GM19035 (cell line): Measurements from ENCODE around the gene ZCWPW2.

Experiments
- ATAC-seq: cut with Tn5 transposase; IDR thresholded peaks from one replicate; pipeline ENCODE4 v1.9.1; 2021; ENCODE audit not compliant: unreplicated experiment

The ZCWPW2 gene, protein sequence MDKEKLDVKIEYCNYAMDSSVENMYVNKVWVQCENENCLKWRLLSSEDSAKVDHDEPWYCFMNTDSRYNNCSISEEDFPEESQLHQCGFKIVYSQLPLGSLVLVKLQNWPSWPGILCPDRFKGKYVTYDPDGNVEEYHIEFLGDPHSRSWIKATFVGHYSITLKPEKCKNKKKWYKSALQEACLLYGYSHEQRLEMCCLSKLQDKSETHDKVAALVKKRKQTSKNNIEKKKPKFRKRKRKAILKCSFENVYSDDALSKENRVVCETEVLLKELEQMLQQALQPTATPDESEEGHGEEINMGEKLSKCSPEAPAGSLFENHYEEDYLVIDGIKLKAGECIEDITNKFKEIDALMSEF

DNA sequence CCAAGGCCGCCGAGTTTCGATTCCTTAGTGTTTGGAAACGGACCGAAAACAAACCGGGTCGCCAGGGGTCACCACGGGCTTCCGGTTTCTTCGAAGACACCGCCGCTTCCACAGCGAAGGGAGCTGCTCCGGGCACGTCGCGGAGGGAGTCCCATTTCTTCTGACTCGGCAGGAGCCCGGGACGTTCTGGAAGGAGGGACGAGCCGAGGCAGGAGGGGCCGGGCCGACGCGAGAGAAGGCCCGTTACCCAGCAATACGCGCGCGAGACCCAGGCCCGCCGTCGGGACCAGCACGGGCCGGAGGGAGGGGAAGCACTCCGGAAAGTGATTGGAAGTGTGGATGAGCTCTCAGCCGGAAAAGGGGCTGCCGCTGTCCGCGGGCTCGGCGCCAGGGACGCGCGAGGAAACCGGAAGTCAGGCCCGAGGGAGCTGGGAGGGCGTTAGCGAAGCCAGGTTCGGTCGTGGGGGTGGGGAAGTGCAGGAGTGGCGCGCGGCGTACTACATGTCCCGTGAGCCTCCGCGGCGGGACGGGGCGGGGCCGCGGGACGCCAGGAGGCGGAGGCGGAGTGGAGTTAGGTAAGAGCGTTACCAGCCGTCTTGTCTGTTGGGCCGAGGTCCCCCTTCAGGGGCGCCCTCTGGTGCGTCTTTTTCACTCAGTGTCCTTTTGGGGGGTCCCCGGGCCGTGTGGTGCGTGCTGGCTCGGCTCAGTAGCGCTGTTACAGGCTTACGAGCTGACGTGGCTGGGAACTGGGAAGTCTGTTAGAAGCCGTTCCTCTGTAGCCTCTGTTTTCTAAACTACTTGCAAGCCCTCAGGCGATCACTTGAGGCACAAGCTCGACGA, at the start of gene ZCWPW2, which contains the start of gene AZI2:
ZCWPW2 (plus strand) TSS at position 93 of the 840 bp plus-strand sequence. CDS start 64,348 bp downstream, outside the sequence.
AZI2 (minus strand) TSS at position 196 of the 840 bp plus-strand sequence. CDS start 8,207 bp downstream, outside the sequence.
- ATAC-seq = peak; percentile 88

DNA sequence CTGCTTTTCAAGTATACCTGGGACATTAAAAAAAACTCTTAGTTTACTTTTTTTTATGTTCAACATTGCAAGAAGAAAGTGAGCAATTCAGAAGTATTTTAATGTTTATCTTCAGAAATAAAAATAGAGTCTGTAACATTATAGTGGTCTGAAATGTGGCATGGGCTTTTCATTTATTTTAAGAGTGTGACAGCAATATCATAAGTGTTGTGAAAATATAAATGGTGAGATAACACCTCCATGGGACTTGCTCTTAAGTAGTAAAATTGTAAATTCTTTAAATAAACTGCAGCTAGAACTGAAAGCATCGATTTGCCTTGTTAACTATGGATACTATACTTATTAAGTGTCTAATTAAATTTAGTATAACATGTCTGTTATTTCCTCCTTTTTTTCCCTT, 48.8 kb upstream of the ZCWPW2 start:
- ATAC-seq = no peak

DNA sequence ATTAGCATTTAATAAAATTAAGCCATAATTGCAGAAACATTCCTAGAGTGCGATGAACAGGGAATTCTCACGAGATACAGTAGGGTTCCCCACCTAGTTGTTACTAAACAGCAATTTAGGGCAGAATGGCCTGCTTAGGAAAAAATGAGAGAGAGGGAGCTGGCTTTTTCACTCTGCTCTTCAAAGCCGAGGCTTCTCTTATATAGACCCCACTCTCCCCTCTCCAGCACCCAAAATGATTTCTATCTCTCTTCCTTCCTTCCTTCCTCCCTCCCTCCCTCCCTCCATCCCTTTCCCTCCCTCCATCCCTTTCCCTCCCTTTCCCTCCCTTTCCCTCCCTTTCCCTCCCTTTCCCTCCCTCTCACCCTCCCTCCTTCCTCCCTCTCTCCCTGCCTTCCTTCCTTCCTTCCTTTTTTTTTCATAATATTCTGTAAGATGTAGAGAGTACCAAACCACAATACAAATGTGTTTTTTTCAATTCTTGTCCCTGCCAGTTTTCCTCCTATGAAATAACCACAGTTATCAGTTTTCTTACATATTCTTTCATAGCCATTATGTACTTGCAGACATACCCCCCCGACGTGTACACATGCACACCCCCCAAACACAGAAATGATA, 48.1 kb upstream of the ZCWPW2 start:
- ATAC-seq = no peak

DNA sequence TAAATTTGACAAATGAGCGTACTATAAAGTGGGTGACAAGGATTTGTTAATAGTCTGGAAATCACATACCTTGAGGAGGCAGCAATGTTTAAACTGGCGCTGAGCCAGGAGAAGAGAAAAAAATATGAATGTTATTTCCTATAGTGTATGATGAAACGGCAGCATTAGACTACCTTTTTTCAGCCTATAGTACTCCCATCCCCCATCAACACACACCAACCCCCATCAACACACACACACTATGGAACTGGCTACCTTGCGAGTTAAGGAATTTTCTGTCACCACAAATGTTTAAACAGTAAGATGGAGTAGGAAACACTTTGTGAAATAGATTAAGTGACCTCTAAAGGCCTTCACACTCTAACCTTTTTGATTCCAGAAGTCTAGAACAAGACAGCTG, 46.8 kb upstream of the ZCWPW2 start:
- no peak for ATAC-seq

DNA sequence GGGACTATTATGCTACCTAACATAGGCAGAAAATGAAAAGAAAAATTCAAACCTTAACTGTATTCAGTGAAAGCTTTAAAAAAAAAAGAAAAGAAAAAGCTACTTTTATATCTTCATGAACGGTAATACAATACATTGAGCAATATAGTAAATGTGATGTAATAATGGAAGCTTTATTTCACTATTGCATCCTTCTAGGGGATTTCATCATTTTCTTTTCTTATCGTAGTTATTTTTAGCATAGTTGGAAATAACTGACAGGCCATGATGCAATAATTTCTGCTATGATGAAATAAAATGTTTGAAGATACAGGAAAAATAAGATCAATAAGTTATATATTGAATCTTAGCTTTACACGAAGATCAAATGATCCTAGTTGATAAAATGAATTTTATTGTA, 40.3 kb upstream of the ZCWPW2 start:
- no peak for ATAC-seq

DNA sequence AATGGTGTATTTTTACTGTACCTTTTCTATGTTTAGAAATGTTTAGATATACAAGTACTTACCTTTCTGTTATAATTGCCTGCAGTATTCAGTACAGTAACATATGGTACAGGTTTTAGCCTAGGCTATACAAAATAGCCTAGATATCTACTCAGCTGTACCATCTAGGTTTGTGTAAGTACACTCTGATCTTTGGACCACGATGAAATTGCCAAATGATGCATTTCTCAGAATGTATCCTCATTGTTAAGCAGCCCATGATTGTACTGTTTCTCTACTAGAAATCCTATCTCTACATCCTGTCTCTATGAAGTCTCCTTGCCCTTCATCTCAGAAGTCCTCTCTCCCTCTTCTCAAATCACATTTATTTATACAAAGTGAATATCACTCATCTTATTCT, 32.8 kb upstream of the ZCWPW2 start:
- ATAC-seq = no peak

DNA sequence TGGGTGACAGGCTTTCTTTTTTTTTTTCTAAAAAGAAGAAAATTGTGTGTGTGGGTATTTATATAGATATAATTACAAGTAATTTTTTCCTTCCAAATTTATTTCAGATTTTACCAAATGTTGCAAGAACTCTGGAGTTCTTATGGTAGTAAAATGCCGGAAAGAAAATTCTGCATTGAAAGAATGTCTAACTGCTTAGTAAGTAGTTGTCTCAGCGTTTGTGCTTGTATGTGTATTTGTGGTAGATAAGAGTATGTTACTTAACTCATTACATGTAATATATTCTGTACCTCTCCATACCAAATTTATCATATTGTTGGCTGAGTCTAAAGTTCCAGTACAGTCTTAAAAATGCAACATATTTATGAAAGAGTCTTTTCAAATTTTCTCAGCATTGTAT, 32.3 kb upstream of the ZCWPW2 start:
- no peak for ATAC-seq

DNA sequence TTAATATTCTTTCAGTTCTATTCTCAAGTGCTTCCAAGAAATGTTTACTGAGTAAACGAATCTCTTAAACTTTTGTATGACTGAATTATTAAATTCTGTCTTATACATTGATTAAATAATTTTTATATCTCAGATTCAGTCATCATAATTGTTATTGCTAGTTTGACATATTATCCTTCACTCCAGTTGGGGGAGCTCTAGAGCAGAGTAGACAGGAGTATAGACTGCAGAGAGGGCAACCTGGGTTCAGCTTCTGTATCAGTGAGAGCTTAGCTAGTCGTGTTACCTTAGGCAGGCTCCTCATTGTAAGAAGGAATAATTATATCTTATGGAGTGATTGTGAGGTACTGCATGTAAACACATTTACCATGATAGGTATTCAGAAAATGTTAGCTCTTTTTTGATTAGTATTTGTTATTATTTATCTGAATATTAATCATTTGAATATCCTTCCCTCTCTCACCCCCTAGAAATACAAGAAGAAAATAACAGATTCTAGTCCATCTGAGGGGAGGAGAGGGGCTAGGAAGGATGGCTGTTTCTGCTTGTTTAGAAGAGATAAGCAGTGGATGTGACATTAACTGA, 31.0 kb upstream of the ZCWPW2 start:
- peak; percentile 88 for ATAC-seq

DNA sequence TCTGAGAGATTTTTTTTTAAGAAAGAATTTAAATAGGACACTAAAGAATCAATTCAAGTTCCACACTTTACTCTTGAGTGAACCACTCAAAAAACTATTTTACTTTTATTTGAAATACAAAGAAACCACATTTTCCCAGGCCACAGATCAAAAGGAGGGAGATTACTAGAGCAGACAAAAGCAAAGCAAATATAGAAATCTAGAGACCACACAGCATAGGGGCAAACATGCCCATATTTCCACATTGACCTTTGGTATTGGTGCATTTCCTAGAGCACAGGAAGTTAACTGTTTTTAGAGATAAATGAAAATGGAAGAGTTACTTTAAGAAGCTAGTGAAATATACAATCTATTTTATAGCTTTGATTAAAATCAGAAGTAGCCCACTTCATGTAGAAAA, 27.5 kb upstream of the ZCWPW2 start:
- no peak for ATAC-seq

DNA sequence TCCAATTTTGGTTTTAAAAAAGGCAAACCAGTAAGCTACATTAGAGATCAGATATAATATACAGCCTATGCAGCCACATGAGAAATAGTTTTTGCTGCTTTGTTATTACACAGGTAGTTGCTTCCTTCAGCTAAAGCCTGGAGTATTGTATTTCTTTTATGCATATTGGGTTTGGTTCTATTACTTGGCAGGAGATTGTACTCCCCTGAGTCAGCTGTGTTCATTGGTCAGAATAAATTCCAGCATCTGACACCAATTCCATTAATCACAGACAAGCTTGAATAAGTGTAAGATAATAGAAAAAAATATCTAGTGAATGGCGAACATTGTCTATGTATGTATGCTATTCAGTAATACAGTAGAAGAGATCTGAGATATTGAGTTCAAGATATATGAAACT, 26.1 kb upstream of the ZCWPW2 start:
- ATAC-seq = no peak

DNA sequence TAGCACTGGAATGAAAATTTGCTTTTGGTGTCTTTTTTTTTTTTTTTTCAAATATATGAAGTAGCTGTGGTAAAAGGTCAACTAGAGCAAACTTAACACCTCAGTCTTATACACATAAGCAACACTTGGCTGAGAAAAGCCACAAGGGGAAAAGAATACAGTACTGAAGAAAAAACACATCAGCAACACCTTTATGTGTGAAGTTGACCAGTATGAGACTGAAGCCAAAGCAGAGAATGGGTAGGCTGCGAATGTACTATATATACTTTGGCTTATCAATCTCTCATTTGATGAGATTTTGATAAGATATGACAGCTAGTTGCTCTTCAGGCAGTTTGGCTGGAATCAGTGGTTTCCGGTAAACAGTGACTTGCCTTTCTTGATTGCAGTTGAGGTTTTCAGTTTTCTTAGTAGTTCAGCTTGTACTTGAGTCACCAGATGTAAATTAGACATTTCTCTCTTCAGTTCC, 22.0 kb upstream of the ZCWPW2 start:
- ATAC-seq = peak; percentile 84

DNA sequence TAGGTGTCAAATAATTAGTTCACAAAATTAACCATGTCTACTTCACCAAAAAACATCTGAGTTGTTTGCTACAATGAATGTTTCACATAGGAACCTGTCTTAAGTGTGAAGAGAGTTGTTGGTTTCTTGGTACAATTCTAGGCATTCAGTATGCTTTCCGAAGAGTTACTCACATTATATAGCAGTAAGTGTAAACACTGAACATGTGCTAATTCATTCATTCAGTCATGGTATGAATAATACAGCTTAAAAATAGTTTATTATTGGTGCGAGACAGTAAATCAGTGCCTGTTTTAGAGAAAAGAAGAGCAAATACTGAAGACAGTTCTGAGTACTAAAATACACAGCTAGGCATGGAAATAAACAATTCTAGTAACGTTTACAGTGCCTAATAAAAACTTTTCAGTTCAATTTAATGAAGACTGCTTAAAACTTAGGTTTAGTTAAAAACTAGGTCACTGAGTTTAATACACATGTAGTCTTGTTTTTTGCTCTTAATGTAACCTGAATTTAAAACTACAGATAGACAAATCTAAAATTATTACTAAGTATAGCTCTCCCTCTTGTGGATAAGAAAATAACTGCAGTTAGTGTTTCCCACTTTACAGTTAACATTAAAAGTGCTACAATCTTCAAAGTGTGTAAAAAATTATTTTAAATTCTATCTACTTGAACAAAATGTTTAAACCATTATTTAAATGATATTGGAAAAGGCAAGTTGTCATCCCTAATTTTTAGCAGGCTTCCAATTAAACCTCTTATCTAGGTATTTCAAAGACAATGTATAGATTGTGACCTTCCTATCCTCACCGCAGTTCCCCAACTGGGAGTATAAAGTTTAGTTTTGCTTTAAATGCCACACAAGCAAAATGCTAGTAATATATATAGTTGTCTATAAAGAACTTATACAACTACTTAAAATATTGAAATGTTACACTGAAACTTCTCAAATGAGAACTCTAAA, 20.1 kb upstream of the ZCWPW2 start:
- ATAC-seq = no peak

DNA sequence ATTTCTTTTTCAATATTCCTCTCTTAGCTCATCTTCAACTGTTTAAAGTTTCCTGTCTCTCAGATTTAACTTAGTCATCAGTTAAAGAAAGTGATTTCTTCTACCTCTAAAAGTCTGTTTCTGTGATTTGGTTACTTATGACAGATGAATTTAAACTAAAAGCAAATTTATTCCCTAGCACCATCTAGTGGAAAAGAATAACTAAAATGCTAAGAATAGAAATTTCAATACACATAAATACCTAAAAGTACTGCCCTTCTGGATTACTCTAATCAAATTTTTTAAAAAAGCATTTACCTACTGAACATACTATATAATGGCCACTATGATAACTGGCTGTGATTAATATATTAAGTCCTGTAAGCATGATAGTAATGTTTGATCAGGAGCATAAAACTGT, 14.0 kb upstream of the ZCWPW2 start:
- no peak for ATAC-seq

DNA sequence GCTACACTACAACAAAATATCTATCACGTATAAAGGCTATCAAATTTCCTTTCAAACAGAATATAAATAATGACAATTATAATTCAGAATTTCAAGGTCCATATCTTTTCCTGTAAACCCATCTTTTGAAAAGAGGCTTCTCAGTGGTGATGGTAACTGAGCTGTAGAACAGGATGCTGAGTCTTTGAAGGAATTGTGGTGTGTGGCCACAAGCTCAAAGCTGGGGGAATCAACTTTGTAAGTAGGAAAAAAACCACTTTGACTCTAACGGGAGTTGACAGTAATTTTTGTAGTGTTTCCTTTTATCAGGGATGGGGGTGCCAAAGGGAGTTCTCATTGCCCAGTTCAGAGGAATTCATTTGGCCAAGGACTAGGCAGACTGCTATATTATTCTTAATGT, 13.3 kb upstream of the ZCWPW2 start:
- ATAC-seq = no peak

DNA sequence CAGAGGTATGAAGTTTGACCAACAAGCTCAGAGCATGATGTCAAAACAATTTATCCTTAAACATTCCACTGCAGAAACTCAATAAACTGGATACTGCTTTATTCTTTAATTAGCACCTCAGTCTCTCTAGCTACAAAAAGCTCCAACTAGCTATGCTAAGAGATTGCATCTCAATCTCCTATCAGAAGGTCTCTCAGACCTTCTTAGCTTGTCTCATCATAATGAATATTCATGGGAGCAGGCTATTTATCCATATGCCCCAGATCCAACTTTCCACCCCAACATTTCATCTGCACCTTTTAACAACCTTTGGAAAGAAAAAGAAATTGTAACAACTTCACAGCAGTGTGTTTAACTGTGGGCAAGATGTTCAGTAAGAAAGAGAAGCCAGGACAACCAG, 11.3 kb upstream of the ZCWPW2 start:
- no peak for ATAC-seq

DNA sequence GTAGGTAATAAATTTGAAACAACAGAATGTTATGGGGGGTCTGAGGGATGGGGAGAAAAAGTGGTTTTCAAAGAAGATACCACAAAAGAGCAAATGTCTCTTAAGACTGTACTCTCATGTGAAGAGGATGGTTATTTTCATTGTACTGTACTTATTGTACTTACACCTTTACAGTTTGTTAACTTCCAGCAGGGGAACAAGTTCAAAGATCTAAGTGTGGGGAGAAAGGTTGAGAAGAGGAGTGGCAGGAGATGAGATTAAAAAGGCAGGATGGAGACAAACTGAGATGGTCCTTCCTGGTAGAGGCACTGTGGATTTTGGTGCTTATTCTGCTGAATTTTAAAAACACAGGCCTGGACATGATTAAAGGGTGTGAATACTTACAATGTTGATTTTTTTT, 5.4 kb upstream of the ZCWPW2 start:
- no peak for ATAC-seq

DNA sequence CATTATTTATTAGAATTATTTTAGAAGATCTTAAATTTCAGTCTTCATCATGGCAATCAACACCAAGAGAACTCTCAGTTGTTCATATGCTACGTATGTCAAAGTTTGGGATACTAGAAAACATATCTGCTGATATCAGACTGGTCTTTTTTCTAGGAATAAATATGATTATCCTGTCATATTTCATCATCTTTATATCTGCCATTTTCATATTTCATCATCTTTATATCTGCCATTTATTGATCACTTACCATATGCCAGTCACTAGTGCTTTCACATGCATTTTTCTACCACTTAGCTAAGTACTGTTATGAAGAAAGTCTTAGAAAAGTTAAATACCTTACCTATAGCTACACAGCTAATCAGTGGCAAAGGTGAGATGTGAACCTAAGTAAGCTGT, 2.8 kb upstream of the ZCWPW2 start:
- ATAC-seq = no peak

DNA sequence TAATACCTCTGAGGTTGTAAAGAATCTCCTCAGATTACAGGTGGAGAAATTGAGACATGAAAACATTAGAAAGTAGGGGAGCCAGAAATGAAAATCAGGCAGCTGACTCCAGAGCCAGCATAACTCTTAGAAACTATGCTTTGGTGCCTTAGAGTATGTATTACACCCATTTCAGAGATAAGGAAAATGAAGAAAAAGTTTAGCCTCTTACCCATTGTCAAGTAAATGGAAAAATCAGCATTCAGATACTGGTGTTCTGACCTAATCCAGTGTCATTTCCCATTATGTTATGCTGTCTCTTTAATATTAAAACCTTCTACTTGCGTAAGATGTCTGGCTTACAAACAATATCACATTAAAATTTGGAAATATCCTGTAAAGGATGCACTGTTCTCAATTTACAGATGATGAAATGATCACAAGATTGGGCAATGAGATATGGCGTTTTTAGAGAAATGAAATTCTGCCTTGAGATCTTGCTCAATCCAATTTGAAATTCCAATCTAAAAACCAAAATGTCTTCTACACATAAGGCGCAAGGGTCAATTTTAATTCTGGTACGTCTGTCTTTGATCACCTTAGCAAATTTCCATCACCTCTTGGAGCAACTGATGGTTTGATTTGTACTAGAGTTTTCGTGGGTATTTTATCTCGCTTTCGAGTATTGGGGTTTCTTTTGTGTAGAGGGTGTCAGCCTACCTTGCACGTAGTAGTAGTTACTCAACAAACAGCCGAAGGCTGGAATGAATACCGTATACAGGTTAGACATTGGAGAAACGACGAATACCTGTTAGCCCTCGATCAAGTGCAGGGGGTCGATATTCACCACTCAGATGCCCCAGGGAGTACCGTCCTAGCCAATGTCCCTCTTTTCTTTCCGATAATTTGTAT, 902 bp upstream of the ZCWPW2 start:
- no peak for ATAC-seq

DNA sequence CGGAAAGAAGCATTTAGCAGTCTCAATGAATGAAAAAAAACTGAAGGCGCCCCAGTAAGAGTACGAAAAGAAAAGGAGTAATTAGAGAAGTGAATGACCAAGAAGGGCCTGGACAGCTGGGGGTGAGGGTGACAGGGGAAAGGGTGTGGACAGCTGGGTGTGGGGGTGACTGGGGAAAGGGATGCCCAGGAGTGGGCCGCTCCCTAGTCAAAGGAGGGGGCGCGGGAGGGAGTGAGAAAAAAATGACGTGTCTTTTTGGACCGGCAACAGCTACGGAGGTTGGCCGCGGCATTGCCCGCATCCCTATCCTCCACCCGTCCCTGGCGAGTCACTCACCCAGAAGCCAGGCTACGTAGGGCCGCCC, 274 bp upstream of the ZCWPW2 start:
- no peak for ATAC-seq
